Left lung (tissue), 10 donors: Measurements from ENCODE around the gene PSG5. TPM values are rescaled to one million over a fixed set of nuclear protein-coding genes. Genes with fewer than 3 reads are reported as not detected.
"Not testable (repeated sequence)": the region's sequence is repeated elsewhere in the genome, so short reads cannot be mapped to it uniquely, and the experiment has no call there.

Experiments used
- ATAC-seq: fragments of 200-7000 bp; cut with Tn5 transposase; one replicate; pipeline ENCODE4 v1.9.1; 2020; ENCODE audit warnings: moderate library complexity
- DNase-seq, 4 donors: peaks; one replicate each; pipeline ENCODE4 v3.0.0-alpha.2; 2013 to 2020
- H3K27ac ChIP-seq, 2 donors: fragments of 200-600 bp; sonication (generic) in 1 of 2; one replicate each; pipeline versions ENCODE4 v1.5.0 to v1.8.0; 2020 to 2021
- H3K27me3 ChIP-seq, 2 donors: fragments of 200-600 bp; sonication (generic) in 1 of 2; one replicate each; pipeline versions ENCODE4 v1.5.0 to v1.8.0; 2020 to 2021
- H3K36me3 ChIP-seq, 2 donors: fragments of 200-600 bp; sonication (generic) in 1 of 2; one replicate each; pipeline versions ENCODE4 v1.5.0 to v1.8.0; 2020 to 2021
- H3K4me1 ChIP-seq, 2 donors: fragments of 200-600 bp; one replicate each; pipeline ENCODE4 v1.8.0; 2021
- H3K4me3 ChIP-seq, 2 donors: fragments of 200-600 bp; sonication (generic) in 1 of 2; one replicate each; pipeline versions ENCODE4 v1.5.0 to v1.8.0; 2020 to 2021; ENCODE audit warnings: mild to moderate bottlenecking in 1 of 2
- H3K9me3 ChIP-seq, 2 donors: fragments of 200-600 bp; sonication (generic) in 1 of 2; one replicate each; pipeline versions ENCODE4 v1.5.0 to v1.8.0; 2020 to 2021
- intact Hi-C, 2 donors: fragments of 100-400 bp; cut with DNase I; formaldehyde crosslinking; loops; one replicate each; pipeline versions ENCODE4 v1.11.2 to v1.14.2; 2022
- polyA plus RNA-seq, 6 donors: library from polyadenylated mRNA; unstranded; fragments of 120-200 nt; gene quantifications; one replicate each; pipeline ENCODE4 v1.2.1, GENCODE V29; 2013; ENCODE audit not compliant: insufficient read length in 6 of 6
- total RNA-seq, 2 donors: library from RNA; stranded (reverse); fragmentation: NEBNext Ultra II Directional; extraction: Animal tissue kit (Norgen Biotek cat#: 25700); gene quantifications; one replicate each; pipeline ENCODE4 v1.2.1, GENCODE V29; 2021
- TF ChIP-seq, protein P1 (sequence below), 2 donors: fragments of 200-600 bp; sonication (generic) in 1 of 2; IDR thresholded peaks; one replicate each; pipeline versions ENCODE4 v1.5.0 to v1.8.0; 2021; ENCODE audit warnings: antibody characterized with exemption in 2 of 2
- donor health status: DM: no; HTN: yes; CAD: no.
- donor health status: DM: no; HTN: no; CAD: no.

PSG5 gene
- total and polyA plus RNA-seq, 8 donors, result 0.07 to 0.59 TPM; not detected in 6

DNA sequence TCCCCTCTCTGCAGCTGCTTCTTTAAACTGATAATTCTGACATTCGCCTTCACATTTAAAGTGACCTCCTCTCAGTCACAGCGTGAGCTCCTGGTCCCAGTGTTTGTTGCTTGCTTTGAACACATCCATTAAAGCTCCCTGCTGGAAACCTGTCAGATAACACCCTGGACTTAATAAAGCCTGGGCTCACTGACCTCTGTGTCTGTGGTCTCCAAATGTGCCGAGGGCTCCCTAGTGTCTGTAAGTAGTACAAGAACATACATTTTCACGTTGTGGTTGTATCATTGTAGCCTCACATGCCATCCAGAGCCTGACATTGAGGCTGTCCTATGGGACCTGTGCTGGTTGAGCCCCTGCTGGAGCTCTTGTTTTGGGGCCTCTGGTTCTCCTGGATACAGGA, 21.7 kb upstream of the PSG5 start:
- Histone ChIP-seq H3K4me3 (no peak overlapping the region), H3K36me3 (no peaks in the 10 kb centered on the region), H3K27me3 (peaks cover 0 to 4% of the 10 kb centered on the region in 2 donors), H3K4me1 (no peaks in the 10 kb centered on the region), H3K27ac (no peak overlapping the region), H3K9me3 (no peaks in the 10 kb centered on the region)
- ATAC-seq (no peak), DNase-seq (no peak)
- TF ChIP-seq, protein P1, sequence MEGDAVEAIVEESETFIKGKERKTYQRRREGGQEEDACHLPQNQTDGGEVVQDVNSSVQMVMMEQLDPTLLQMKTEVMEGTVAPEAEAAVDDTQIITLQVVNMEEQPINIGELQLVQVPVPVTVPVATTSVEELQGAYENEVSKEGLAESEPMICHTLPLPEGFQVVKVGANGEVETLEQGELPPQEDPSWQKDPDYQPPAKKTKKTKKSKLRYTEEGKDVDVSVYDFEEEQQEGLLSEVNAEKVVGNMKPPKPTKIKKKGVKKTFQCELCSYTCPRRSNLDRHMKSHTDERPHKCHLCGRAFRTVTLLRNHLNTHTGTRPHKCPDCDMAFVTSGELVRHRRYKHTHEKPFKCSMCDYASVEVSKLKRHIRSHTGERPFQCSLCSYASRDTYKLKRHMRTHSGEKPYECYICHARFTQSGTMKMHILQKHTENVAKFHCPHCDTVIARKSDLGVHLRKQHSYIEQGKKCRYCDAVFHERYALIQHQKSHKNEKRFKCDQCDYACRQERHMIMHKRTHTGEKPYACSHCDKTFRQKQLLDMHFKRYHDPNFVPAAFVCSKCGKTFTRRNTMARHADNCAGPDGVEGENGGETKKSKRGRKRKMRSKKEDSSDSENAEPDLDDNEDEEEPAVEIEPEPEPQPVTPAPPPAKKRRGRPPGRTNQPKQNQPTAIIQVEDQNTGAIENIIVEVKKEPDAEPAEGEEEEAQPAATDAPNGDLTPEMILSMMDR (IDR thresholded peaks at IDR 0.05), result no peak
- intact Hi-C loops, result no loop called here

GRCh38 chr19:43207174-43207573, 20.8 kb upstream of the PSG5 start:
- TF ChIP-seq, protein P1 (IDR thresholded peaks at IDR 0.05), result peak in 1 of 2 donors; percentile 65
- ATAC-seq, H3K27ac ChIP-seq, H3K27me3 ChIP-seq, H3K36me3 ChIP-seq, DNase-seq, H3K9me3 ChIP-seq, intact Hi-C loops, H3K4me3 ChIP-seq, H3K4me1 ChIP-seq: not testable (repeated sequence)

DNA sequence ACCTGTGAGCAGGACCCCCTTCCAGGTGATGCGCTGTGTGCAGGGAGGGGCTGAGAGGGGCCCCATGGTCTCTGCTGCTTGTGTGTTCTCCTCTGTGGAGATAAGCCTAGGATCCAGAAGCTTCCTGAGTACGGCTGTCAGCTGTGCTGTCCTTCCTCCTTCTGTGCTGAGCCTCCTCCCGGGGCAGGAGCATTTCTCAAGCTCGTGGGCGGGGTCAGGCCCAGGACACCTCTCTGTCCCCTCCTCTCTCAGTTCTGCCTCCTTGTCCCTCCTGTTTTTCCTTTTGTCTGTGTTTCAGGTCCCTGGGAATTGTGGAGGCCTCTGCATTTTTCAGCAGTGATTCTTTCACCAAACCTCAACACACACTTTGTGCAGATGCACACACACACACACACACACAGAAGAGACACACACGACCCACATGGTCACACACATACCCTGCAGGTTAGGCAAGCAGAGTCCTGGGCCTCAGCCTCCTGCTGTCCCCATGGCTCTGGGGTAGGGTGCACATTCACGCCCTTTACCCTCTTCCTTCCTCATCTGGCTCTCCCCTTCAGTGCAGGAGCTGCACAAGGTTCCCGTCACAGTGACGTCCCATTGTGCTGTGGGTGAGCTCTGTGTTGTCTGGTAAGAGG, 19.3 kb upstream of the PSG5 start, which contains the start of gene PSG4:
Gene PSG4, minus strand, starts transcription at position 168 of the 635 bp plus-strand sequence. Its CDS starts 102 bp downstream, at position 66.
- H3K4me3 ChIP-seq, H3K9me3 ChIP-seq, ATAC-seq, H3K36me3 ChIP-seq, H3K27me3 ChIP-seq, intact Hi-C loops, DNase-seq, H3K27ac ChIP-seq, H3K4me1 ChIP-seq: not testable (repeated sequence)

- H3K27me3 ChIP-seq, H3K9me3 ChIP-seq, H3K36me3 ChIP-seq, H3K4me3 ChIP-seq, ATAC-seq, H3K4me1 ChIP-seq, DNase-seq, H3K27ac ChIP-seq, intact Hi-C loops: not testable (repeated sequence)
These were observed 17.3 kb upstream of the PSG5 start for GRCh38 chr19:43203611-43204010.

DNA sequence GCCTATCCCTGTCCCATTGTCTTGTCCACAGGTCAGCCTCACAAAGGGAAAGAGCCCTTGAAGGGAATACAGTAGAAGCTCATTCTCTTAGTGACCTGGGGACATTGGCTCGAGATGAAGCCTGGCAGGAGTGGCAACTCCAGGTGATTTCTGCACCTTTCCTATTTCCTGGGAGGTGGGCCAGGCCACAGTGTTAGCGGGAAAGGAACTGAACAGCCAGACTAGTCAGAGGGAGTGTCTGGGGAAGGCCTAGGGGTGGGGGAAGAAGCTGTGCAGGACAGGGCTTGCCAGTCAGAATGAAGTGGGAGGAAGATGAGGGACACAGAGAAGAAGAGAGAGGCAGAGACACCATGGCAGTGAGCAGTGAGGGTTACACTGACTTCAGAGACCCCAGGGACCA, 15.6 kb upstream of the PSG5 start:
- H3K27ac ChIP-seq, ATAC-seq, DNase-seq, intact Hi-C loops, H3K27me3 ChIP-seq, H3K9me3 ChIP-seq, H3K36me3 ChIP-seq, H3K4me3 ChIP-seq, H3K4me1 ChIP-seq: not testable (repeated sequence)

GRCh38 chr19:43201337-43201801, 15.0 kb upstream of the PSG5 start:
- H3K27me3 ChIP-seq, intact Hi-C loops, DNase-seq, H3K9me3 ChIP-seq, H3K4me3 ChIP-seq, H3K4me1 ChIP-seq, ATAC-seq, H3K36me3 ChIP-seq, H3K27ac ChIP-seq: not testable (repeated sequence)

DNA sequence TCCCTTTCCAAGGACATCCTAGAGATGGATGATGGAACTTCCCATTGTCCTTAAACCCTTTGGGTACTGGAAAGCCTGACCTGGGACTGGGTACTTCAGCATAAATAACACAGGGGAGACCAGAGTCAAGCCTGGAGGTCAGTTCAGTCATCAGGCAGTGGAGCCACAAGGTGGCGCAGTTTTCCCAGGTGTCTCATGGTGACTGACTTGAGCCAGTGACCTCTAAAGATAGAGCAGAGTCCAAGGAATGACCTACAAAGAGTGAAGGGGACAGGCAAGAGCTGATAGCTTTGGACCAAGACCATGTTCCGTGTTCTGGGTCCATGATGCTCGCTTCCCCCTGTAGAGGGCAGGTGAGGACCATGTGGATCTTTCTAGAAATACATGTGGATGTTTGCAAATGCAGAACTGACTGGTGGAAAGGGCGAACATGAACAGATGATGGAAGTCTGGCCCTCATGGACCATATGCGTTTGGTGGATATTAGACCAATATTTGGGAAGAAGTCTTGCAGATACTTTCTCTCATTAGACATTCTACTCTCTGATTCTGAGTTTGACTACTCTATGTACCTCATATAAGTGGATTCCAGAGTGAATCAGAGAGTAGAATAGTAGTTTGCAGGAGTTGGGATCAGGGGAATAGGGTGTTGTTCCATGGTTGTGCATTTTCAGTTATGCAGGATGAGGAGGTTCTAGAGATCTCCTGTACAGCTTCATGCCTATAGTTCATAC, 12.5 kb upstream of the PSG5 start:
- intact Hi-C loops, H3K9me3 ChIP-seq, DNase-seq, H3K36me3 ChIP-seq, H3K4me3 ChIP-seq, ATAC-seq, H3K4me1 ChIP-seq, H3K27me3 ChIP-seq, H3K27ac ChIP-seq: not testable (repeated sequence)

GRCh38 chr19:43197666-43198397, 11.5 kb upstream of the PSG5 start:
- H3K36me3 ChIP-seq, DNase-seq, H3K27ac ChIP-seq, H3K27me3 ChIP-seq, ATAC-seq, H3K4me3 ChIP-seq, H3K4me1 ChIP-seq, H3K9me3 ChIP-seq, intact Hi-C loops: not testable (repeated sequence)

DNA sequence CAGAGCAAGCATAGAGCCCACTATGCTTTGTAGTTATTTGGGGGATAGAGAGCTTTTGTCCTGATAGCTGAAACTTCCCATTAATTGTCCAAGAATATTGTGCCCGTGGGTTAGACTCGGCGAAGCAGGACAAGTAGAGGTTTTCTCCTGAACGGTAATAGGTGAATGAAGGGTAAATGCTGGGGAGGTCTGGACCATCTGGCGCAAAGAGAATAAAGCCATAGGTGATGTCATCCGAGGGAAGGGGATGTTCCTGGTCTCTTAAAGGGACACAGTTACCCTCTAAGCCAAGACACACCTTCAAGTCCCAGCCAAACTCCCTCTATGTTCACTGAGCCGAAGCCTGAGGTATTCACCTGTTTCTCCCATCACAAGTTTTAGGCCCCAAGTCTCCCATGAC, 8.1 kb upstream of the PSG5 start:
- H3K9me3 ChIP-seq, H3K27ac ChIP-seq, H3K4me3 ChIP-seq, H3K36me3 ChIP-seq, H3K27me3 ChIP-seq, intact Hi-C loops, ATAC-seq, DNase-seq, H3K4me1 ChIP-seq: not testable (repeated sequence)

DNA sequence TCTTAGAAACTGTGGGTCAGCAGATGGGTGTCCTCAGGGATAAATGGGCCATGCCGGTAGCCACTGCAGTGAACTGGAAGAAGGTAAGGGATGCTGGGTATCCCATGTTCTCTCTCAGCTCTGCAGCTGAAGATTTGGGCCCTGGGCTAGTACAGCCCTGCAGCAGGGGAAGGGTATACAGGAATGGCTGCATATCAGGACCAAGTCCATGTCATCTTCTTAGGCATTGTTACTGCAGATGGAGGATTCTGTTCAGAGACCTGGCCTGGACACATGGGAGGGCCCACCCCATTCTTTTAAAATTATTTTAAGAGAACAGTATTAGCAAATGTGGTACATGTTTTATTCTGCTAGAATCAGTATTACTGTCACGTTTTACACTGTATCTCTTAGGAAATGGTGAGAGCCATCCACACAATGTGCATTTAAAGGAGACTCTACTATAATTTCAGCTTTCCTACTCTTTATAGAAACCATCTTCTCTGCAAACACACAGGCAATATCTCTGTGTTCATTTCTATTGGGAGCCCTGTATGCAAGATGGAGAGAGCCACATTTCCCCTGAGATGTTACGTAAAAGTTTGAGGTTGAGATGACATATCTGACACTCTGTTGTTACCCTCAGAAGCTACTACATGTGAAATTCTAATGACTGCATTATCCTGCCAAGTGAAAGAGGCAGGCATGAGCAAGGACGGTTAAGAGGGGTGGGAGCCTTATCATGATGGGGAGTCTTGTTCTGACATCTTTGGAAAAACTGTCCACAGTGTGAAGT, 6.2 kb upstream of the PSG5 start:
- ATAC-seq, H3K27ac ChIP-seq, H3K36me3 ChIP-seq, H3K4me1 ChIP-seq, DNase-seq, H3K27me3 ChIP-seq, H3K4me3 ChIP-seq, intact Hi-C loops, H3K9me3 ChIP-seq: not testable (repeated sequence)
